IPS DF 4.7 (cell line): ENCODE measurements around the gene LRP2BP.

ENCODE experiments used
- DNase-seq: peaks from one replicate; pipeline ENCODE4 v3.0.0-alpha.2; 2013; ENCODE audit warnings: low spot score; ENCODE audit errors: extremely low read depth

The LRP2BP gene

GRCh38 chr4:185395956-185396723 lies 416 bp upstream of the LRP2BP start:
- no peak for DNase-seq

- DNase-seq: no peak
Observed at GRCh38 chr4:185394568-185395237, 1.0 kb downstream of the LRP2BP start.

GRCh38 chr4:185392156-185392555 lies 3.6 kb downstream of the LRP2BP start:
- no peak for DNase-seq

- no peak for DNase-seq
Observed at GRCh38 chr4:185390941-185391340, 4.8 kb downstream of the LRP2BP start.

GRCh38 chr4:185387957-185388356 lies 7.8 kb downstream of the LRP2BP start:
- DNase-seq: no peak

GRCh38 chr4:185384930-185385331 lies 10.8 kb downstream of the LRP2BP start:
- DNase-seq: no peak

GRCh38 chr4:185384061-185384460 lies 11.7 kb downstream of the LRP2BP start:
- no peak for DNase-seq

GRCh38 chr4:185383451-185383850 lies 12.3 kb downstream of the LRP2BP start:
- DNase-seq: no peak

- DNase-seq: no peak
Observed at GRCh38 chr4:185382754-185383153, 13.0 kb downstream of the LRP2BP start.

- DNase-seq: no peak
Observed at GRCh38 chr4:185381288-185382196, 14.2 kb downstream of the LRP2BP start.

GRCh38 chr4:185380320-185380719 lies 15.4 kb downstream of the LRP2BP start:
- no peak for DNase-seq

GRCh38 chr4:185379326-185380295 lies 16.1 kb downstream of the LRP2BP start:
- no peak for DNase-seq

GRCh38 chr4:185378264-185378663 lies 17.5 kb downstream of the LRP2BP start:
- DNase-seq: no peak

- DNase-seq: no peak
Observed at GRCh38 chr4:185374573-185374972, 21.2 kb downstream of the LRP2BP start.

GRCh38 chr4:185374027-185374426 lies 21.7 kb downstream of the LRP2BP start:
- DNase-seq: no peak

GRCh38 chr4:185371702-185372101 lies 24.0 kb downstream of the LRP2BP start:
- DNase-seq: no peak

GRCh38 chr4:185370268-185370949 lies 25.3 kb downstream of the LRP2BP start:
- DNase-seq: no peak

GRCh38 chr4:185369731-185370130 lies 26.0 kb downstream of the LRP2BP start:
- DNase-seq: no peak

GRCh38 chr4:185364886-185365285 lies 30.8 kb downstream of the LRP2BP start:
- no peak for DNase-seq

- DNase-seq: no peak
Observed at GRCh38 chr4:185363251-185363650, 32.5 kb downstream of the LRP2BP start.
